ENCODE measurements around the gene SLC35E2B. TPM values are rescaled to one million over a fixed set of nuclear protein-coding genes. Genes with fewer than 3 reads are reported as not detected.

Gene SLC35E2B
- total and polyA plus RNA-seq, 11 donors = 12.2 to 29.2 (median 20.1) TPM

GRCh38 chr1:1624443-1625403, 67.9 kb downstream of the SLC35E2B start:
- Histone ChIP-seq H3K27ac (peak overlapping the region in 8 of 12 donors; percentile 9 to 78 (median 66)), H3K4me1 (peaks cover 0 to 44% (median 20%) of the 10 kb centered on the region in 12 donors), H3K4me3 (peak overlapping the region in 7 of 12 donors; percentile 7 to 39 (median 28)), H3K9me3 (no peaks in the 10 kb centered on the region), H3K27me3 (peaks cover 0 to 9% (median 0%) of the 10 kb centered on the region in 9 donors), H3K36me3 (peaks cover 0 to 39% (median 12%) of the 10 kb centered on the region in 9 donors)
- DNase-seq = peak; percentile 80 to 91 (median 83)
- intact Hi-C loops (cut with DNase I) = no loop called here
- WGBS, 4 donors = 63 to 68% (median 65%) methylated on average over 29 to 38 of the region's 38 CpGs
- peak; percentile 62 to 81 (median 68) for ATAC-seq
- TF ChIP-seq CTCF (IDR thresholded peaks at IDR 0.05) (peak in 1 of 12 donors; percentile 12), POLR2A (IDR thresholded peaks at IDR 0.05) (no peak)

- no peaks in the 10 kb centered on the region for H3K9me3 ChIP-seq
- TF ChIP-seq POLR2A (IDR thresholded peaks at IDR 0.05) (no peak), CTCF (IDR thresholded peaks at IDR 0.05) (no peak)
- H3K27me3 ChIP-seq = peaks cover 0 to 2% (median 0%) of the 10 kb centered on the region in 9 donors
- 94 to 96% (median 95%) methylated on average over 39 to 51 of the region's 51 CpGs for WGBS, 4 donors
- ATAC-seq = no peak
- intact Hi-C loops (cut with DNase I) = no loop called here
- peaks cover 0 to 32% (median 12%) of the 10 kb centered on the region in 9 donors for H3K36me3 ChIP-seq
- peak in 2 of 5 donors; percentile 31 to 64 for DNase-seq
- no peak overlapping the region for H3K4me3 ChIP-seq
- peak overlapping the region in 1 of 12 donors; percentile 76 for H3K27ac ChIP-seq
- peaks cover 0 to 49% (median 21%) of the 10 kb centered on the region in 12 donors for H3K4me1 ChIP-seq
Observed at GRCh38 chr1:1623631-1624442, 68.8 kb downstream of the SLC35E2B start.

- intact Hi-C loops (cut with DNase I) = no loop called here
- Histone ChIP-seq H3K36me3 (peaks cover 0 to 30% (median 12%) of the 10 kb centered on the region in 9 donors), H3K27ac (no peak overlapping the region), H3K9me3 (no peaks in the 10 kb centered on the region), H3K4me1 (peaks cover 0 to 49% (median 21%) of the 10 kb centered on the region in 12 donors), H3K27me3 (no peaks in the 10 kb centered on the region), H3K4me3 (no peak overlapping the region)
- DNase-seq (peak in 3 of 5 donors; percentile 25 to 58 (median 31)), ATAC-seq (no peak)
- TF ChIP-seq POLR2A (IDR thresholded peaks at IDR 0.05) (no peak), CTCF (IDR thresholded peaks at IDR 0.05) (no peak)
- WGBS, 4 donors = 96% methylated on average over 15 to 33 of the region's 33 CpGs
Observed at GRCh38 chr1:1623181-1623630, 69.4 kb downstream of the SLC35E2B start.

Measured in heart left ventricle (tissue), 16 donors.